ENCODE results near the gene TRIP4. TPM values are rescaled to one million over a fixed set of nuclear protein-coding genes. Genes with fewer than 3 reads are reported as not detected.
"Not testable (repeated sequence)": the region's sequence is repeated elsewhere in the genome, so short reads cannot be mapped to it uniquely, and the experiment has no call there.

TRIP4 gene
- total RNA-seq, 1 donor from 2014 or later = 18.3 TPM

DNA sequence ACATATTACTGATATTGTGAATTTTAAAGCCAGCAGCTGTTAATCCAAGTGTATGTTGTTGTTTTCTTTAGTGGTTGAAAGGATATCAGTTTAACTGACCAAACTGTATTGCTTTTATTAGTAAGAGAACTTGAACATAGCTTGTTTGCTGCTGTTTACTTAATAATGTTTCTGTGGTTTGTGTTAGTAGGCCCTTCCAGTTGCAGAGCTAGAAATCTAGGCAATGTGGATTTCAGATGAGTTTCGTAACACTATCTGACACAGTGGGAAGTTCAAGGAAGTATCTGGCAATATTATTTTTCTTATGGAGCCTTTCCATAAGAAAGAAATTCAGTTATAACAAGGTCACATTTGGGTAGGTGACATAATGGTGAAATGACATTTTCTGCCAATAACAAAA lies 91.2 kb downstream of the TRIP4 start:
- DNase-seq (ENCODE audit: extremely low read depth, low read depth, low spot score) = no peak

- DNase-seq (ENCODE audit: extremely low read depth, low read depth, low spot score) = no peak
These were observed 93.3 kb downstream of the TRIP4 start for GRCh38 chr15:64480891-64481290.

DNA sequence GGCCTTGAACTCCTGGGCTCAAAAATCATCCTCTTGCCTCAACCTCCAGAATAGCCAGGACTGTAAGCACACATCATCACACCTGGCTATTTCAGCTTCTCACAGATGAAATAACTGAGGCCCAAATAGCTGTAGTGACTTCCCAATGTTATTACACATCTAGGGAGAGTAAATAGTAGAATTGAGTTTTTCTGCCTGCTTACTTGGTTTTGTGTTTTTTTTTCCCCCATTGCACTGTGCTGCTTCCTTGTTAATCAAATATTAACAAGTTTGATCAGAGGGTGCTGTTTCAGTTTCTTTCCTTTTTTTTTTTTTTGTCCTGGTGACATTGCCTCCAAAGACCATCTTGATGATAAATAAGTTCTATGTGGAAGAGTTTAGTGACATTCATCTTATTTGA lies 96.1 kb downstream of the TRIP4 start:
- DNase-seq (ENCODE audit: extremely low read depth, low read depth, low spot score) = no peak

DNA sequence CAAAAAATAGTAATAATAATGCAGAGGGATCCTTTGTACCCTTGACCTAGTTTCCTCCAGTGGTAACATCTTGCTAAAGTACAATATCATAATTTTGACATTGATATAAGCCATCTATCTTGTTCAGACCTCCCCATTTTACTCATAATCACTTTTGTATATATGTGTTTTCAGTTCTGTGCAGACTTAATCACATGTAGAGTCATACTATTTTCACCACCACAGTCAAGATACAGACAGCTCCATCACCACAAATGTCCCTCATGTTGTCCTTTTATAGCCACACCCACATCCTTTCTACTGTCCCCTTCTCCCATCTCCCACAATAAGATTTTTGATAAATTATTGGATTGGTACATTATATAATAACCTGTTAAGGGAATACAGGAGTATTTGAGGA lies 98.2 kb downstream of the TRIP4 start:
- no peak for DNase-seq (ENCODE audit: extremely low read depth, low read depth, low spot score)

DNA sequence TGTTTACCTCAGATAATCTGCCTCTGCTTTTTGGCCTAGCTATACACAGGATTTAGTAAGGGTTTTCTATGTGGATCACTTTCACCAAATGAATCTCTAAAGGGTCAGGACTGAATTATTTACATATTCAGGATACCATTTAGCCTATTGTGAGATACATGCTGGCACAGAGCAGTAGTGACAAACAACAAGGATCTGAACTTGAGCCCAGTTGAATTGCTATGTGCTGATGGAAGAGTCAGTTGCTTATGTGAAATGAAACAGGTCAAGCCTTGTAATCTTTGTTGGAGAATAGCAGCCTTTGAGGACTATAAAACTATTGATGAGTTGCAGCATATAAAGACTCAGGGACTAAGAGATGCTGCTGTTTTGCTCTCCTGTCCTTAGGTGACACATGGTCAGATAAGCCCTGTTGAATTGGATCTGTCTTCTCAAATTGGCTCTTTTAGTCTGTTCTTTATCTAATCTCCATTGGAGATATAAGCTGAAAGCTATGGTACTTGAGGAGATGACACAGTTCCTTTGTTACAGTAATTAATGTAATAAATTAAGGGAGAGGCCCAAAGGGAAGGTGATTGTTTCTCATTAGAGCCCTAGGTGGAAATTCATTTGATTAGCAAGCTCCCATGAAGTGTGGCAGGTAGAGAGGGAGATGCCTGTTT lies 103.1 kb downstream of the TRIP4 start:
- DNase-seq (ENCODE audit: extremely low read depth, low read depth, low spot score) = no peak

DNA sequence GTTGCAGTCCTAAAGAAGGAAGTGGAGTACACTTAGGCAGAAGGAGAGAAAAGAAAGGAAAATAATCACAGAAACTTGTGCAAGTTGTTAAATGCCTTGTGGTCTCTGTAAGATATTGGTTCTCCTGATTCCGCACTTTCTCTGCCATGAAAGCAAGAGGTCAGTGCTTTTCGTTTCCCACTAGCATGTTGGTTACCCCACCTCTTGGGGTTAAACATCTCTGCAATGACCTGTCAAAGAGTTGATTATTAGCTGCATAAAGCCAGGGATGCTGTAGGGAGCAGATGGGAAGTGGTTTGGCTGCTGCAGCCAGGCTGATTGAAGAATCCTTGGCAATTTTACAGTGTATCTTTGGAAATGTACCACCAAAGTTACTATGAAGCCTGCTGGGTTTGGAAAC lies 106.0 kb downstream of the TRIP4 start:
- no peak for DNase-seq (ENCODE audit: extremely low read depth, low read depth, low spot score)

DNA sequence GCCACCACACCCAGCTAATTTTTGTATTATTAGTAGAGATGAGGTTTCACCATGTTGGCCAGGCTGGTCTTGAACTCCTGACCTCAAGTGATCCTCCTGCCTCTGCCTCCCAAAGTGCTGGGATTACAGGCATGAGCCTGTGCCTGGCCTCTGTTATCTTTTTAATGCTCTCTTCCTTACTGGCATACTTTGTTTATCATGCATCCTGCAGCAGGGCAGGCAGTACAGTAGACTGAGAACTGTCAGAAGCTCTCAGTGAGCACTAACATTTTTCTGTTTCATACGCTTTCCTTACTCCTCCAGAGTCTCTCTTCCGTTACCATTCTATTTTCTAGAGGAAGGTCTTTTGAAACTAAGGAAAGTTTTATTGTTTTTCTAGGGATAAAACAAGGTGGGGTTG lies 108.3 kb downstream of the TRIP4 start:
- DNase-seq (ENCODE audit: extremely low read depth, low read depth, low spot score) = not testable (repeated sequence)

DNA sequence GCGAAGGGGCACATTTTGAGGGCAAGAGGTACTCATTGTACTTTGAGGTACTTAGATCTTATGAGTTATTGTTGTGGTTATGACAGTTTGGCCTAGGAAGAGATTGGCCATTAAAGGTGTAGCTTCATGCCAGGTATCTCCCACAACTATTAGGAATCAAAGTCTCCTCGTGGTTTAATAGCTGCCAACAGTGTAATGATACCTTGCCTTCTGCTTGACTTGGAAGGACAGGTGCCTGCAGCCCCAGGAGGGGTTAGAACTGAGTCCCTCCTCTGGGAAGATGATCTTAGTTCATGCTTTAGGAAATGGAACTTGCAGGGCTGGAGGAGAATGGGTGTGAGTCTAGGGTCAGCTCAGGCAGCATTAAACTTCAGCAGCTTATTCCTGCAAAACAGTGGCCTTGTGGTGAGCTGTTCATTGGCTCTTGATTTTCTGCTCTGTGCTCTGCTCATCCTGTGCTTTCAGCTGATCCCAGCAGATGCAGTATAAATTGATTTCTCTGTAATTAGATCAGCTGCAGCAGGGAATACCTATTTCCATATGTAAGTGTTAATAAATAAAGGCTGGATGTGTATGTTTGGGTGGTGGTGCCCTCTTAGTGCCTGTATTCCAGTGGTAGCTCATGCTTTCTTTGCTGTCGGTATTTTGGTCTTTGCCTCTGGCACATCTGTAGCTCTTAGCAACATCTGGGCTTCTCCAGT lies 113.2 kb downstream of the TRIP4 start:
- DNase-seq (ENCODE audit: extremely low read depth, low read depth, low spot score) = no peak

DNA sequence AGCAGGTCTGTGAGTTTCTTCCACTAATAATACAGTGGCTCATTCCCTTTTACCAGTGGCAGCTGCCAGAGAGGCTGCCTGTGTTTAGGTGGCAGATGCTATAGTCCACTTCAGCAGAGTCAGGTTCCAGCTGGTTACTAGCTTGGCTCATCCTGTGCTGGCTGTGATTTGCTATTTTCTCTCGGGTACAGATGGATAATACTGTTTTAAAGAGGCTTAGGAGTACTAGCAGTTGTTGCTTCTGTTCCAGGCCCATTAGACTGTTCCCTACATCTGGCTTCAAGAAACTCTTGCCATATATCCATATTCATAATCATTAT lies 113.7 kb downstream of the TRIP4 start:
- DNase-seq (ENCODE audit: extremely low read depth, low read depth, low spot score) = no peak

DNA sequence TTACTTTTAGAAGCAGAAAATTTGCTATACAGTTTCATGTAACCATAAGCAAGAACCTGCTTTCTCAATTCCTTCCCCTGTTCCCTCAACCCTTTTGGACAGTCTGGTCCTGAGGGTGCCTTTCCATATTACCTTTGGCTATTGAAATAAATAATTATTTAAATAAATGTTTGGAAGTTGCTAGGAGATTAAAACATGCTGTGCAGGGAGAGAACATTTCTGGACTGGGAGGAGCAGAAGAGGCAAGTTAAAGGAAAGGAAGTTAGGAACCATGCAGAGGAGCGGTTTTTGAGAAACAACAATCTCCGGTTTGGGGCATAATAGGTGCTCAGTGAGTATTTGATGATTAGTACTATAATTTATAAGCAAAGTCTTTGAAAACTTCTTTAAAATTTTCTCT lies 114.5 kb downstream of the TRIP4 start:
- no peak for DNase-seq (ENCODE audit: extremely low read depth, low read depth, low spot score)

- DNase-seq (ENCODE audit: extremely low read depth, low read depth, low spot score) = no peak
These were observed 114.9 kb downstream of the TRIP4 start for GRCh38 chr15:64502551-64502950.

DNA sequence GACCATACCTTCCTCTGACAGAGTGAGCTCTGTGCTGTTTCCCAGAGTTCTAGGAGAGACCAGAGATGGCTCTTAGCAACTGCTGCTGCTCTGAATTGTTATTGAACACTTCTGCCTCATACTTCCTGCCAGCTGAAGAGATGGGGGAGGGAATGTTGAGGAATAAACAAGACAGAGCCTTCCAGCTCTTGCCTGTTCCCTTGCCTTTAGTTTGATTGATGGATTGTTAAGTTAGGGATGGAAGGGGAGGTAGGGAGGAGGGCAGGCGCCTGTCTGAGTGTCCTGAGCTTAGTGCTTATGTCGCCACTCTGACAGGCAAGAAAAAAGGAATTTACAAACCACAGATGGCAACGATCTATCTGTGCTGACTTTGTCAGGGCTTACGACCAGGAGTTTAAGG lies 115.6 kb downstream of the TRIP4 start:
- DNase-seq (ENCODE audit: extremely low read depth, low read depth, low spot score) = no peak

GRCh38 chr15:64503640-64504039 lies 116.0 kb downstream of the TRIP4 start:
- no peak for DNase-seq (ENCODE audit: extremely low read depth, low read depth, low spot score)

Other genes with a start within 250 kb of the TRIP4 start
- 0.64 TPM in 1 of 2 replicates, not detected in the other for gene SNX22, start 236.1 kb upstream of the TRIP4 start, total RNA-seq
- 581 and 692 TPM in 2 replicates for gene PPIB, start 224.8 kb upstream of the TRIP4 start, total RNA-seq
- 27.2 and 41.9 TPM in 2 replicates for gene CSNK1G1, start 31.7 kb upstream of the TRIP4 start, total RNA-seq
- gene PCLAF, start 6.4 kb upstream of the TRIP4 start, total RNA-seq = 8.5 and 10.9 TPM in 2 replicates
- gene ZNF609, start 72.7 kb downstream of the TRIP4 start, total RNA-seq = 27.8 and 40.0 TPM in 2 replicates

Data from glomerular endothelial cell (primary cell).